ENCODE data around the gene VIPR2. TPM values are rescaled to one million over a fixed set of nuclear protein-coding genes. Genes with fewer than 3 reads are reported as not detected.

The VIPR2 gene
- total RNA-seq, 1 donor = not detected

DNA sequence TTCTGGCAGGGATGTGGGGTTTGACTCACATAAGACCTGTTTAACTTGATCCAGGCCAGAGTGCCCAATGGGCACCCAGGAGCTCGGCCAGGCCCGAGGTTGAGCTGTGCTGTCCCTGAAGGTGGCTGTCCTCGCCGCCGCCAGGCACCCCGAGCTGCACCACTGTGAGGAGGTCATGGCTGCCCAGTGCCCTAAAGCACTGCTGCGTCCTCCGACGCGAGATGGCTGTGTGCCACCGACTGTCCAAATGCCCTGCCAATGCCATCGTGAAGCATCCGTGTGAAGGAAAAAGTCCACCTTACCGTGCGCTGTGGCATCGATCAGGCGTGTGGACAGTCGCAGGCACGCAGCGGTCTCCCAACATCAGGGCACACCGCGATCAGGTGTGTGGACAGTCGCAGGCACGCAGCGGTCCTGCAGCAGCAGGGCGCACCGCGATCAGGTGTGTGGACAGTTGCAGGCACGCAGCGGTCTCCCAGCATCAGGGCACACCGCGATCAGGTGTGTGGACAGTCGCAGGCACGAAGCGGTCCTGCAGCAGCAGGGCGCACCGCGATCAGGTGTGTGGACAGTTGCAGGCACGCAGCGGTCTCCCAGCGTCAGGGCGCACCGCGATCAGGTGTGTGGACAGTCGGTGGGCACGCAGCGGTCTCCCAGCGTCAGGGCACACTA is 120.3 kb downstream of the VIPR2 start:
- DNase-seq (ENCODE audit: low read depth) = no peak
- no peak overlapping the region for H3K4me3 ChIP-seq (ENCODE audit: low read depth, low read length)
- no peak for TF ChIP-seq CTCF (IDR thresholded peaks at IDR 0.05; ENCODE audit: insufficient read depth, low read depth, low read length)

GRCh38 chr7:159023746-159024145 is 120.9 kb downstream of the VIPR2 start:
- TF ChIP-seq CTCF (IDR thresholded peaks at IDR 0.05; ENCODE audit: insufficient read depth, low read depth, low read length) = no peak
- no peak for DNase-seq (ENCODE audit: low read depth)
- no peak overlapping the region for H3K4me3 ChIP-seq (ENCODE audit: low read depth, low read length)

- DNase-seq (ENCODE audit: low read depth) = no peak
- H3K4me3 ChIP-seq (ENCODE audit: low read depth, low read length) = no peak overlapping the region
- TF ChIP-seq CTCF (IDR thresholded peaks at IDR 0.05; ENCODE audit: insufficient read depth, low read depth, low read length) = no peak
Measured at GRCh38 chr7:159023206-159023605, 121.5 kb downstream of the VIPR2 start.

- DNase-seq (ENCODE audit: low read depth) = peak; percentile 41
- no peak overlapping the region for H3K4me3 ChIP-seq (ENCODE audit: low read depth, low read length)
- no peak for TF ChIP-seq CTCF (IDR thresholded peaks at IDR 0.05; ENCODE audit: insufficient read depth, low read depth, low read length)
Measured at GRCh38 chr7:159022238-159022993, 122.3 kb downstream of the VIPR2 start.

GRCh38 chr7:159020987-159021386 is 123.7 kb downstream of the VIPR2 start:
- H3K4me3 ChIP-seq (ENCODE audit: low read depth, low read length) = no peak overlapping the region
- no peak for DNase-seq (ENCODE audit: low read depth)
- TF ChIP-seq CTCF (IDR thresholded peaks at IDR 0.05; ENCODE audit: insufficient read depth, low read depth, low read length) = no peak

DNA sequence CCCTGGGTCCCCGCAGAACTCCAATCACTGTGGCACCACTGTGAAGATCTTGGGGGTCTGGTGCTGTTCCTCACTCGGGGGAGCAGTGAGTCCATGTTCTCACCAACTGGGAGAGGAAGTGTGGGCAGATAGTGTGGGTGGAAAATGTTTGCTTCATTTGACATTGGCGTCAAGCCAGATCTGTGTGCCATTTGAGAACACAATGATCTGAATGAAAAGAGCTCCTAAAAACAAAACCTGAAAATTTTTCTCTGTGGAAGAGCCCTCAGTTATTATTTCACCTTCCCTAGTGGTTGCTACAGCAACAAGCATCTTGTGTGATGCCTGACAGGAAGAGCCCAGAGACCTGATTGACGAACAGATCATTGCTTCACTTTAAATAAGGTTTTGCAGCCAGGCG is 125.6 kb downstream of the VIPR2 start:
- TF ChIP-seq CTCF (IDR thresholded peaks at IDR 0.05; ENCODE audit: insufficient read depth, low read depth, low read length) = no peak
- no peak overlapping the region for H3K4me3 ChIP-seq (ENCODE audit: low read depth, low read length)
- DNase-seq (ENCODE audit: low read depth) = no peak

All from fibroblast of villous mesenchyme (primary cell).